Adrenal gland (tissue), 5 donors: ENCODE measurements around the gene ITPR1.

ENCODE experiments used
- CTCF ChIP-seq, 6 experiments: fragments of 450-650 bp in 4 of 6; fragments of 200-600 bp in 2 of 6; sonication (generic) in 1 of 6; IDR thresholded peaks; 1 replicate in 5 of 6; 2 replicates in 1 of 6; pipeline versions ENCODE4 v1.5.1 to v1.8.0; 2016 to 2021; ENCODE audit warnings: antibody characterized with exemption in 6 of 6, mild to moderate bottlenecking in 2 of 6, moderate library complexity in 1 of 6
- POLR2A ChIP-seq, 2 donors: fragments of 450-650 bp; IDR thresholded peaks; one replicate each; pipeline ENCODE4 v1.6.1; 2017; ENCODE audit warnings: antibody characterized with exemption in 2 of 2, mild to moderate bottlenecking in 2 of 2, moderate library complexity in 1 of 2
- donor health status: DM: no; HTN: no; CAD: no.

GRCh38 chr3:4623421-4623999 is 130.4 kb downstream of the ITPR1 start:
- no peak for TF ChIP-seq POLR2A (IDR thresholded peaks at IDR 0.05)
- no peak for TF ChIP-seq CTCF (IDR thresholded peaks at IDR 0.05)
